Measurements from ENCODE around the gene OR52R1.

- TF ChIP-seq POLR2AphosphoS5 (IDR thresholded peaks at IDR 0.05; ENCODE audit: low read depth) (no peak), CTCF (IDR thresholded peaks at IDR 0.05; ENCODE audit: insufficient read depth, low read length) (no peak), GABPA (IDR thresholded peaks at IDR 0.05; ENCODE audit: low read depth) (no peak), REST (IDR thresholded peaks at IDR 0.05; ENCODE audit: insufficient replicate concordance, low read depth) (no peak), SPI1 (IDR thresholded peaks at IDR 0.05; ENCODE audit: borderline replicate concordance, low read depth) (no peak)
Observed at GRCh38 chr11:4804280-4804679, at the start of gene OR52R1.

Measured in HL-60 (cell line).